NCI-H187 (cell line): Measurements from ENCODE around the gene B4GALNT3.

Experiments used
- DNase-seq, 2 experiments: peaks; one replicate each; lab custom pipeline; 2025; lab: John Stamatoyannopoulos, UW

B4GALNT3 gene

DNA sequence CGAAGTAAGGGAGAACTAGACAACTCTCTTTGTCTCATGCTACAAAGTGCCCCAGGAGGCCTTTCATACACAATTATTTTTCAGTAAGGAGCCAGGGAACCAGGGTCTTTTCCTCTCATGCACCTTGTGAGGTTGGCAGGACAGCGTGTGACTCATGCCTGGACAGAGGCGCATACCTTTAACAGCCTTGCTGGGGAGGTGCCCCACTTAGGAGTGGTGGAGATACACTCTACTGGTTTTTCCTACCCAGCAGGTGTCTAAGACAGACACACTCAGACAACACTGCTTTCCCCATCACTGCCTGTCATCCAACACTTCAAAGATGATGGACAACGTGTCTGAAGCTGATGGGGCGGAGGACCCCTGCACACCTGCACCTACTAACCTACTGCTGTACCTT is 49.1 kb downstream of the B4GALNT3 start:
- DNase-seq = peak; percentile 54 to 76

GRCh38 chr12:509500-509899 is 49.8 kb downstream of the B4GALNT3 start:
- DNase-seq = no peak

DNA sequence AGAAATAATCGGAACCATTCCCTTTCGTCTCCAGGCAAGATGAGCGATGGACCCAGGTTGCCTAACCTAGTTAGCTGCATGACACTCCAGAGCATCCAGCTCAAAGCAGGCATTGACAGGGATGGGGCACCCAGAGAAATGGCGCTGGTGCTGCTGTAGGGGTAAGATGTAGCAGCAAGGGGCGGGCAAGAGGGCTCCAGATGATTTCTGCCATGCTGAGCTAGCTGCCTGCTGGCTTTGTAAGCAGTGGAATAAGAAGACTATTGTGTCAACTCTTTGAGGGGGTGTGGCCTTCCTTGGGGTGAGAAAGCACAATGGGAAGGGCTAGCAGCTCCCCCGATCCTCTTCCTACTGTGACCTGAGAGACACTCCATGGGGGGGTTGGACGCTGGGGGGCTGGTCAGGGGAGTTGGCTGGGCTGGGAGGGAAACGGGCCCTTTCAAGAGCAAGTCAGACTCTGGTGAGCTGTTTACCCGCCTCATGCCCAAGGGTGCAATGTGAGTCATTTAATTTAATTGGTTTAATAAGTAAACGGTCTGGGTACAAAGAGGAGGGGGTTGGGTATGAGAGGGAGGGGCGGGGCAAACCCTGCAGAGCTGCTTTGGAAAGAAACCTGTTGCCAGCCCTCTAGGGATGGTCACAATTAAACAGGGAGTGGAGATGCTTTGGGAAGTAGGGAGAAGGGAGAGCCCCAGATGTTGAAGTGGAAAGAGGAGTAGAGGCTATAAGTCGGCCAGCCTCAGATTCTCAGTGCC is 50.5 kb downstream of the B4GALNT3 start:
- peak in 1 of 2 experiments; percentile 9 for DNase-seq

GRCh38 chr12:512933-513332 is 53.2 kb downstream of the B4GALNT3 start:
- no peak for DNase-seq

DNA sequence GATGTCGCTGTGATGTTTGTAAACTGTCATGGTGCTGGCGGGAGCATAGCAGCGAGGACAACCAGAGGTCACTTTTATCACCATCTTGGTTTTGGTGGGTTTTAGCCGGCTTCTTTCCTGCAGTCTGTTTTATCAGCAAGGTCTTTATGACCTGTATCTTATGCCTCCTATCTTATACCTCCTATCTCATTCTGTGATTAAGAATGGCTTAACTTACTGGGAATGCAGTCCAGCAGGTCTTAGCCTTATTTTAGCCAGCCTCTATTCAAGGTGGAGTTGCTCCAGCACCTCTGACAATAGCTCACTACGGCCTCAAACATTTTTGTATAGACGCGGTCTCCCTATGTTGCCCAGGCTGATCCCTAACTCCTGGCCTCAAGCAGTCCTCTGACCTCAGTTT is 53.7 kb downstream of the B4GALNT3 start:
- DNase-seq = no peak

- no peak for DNase-seq
Measured at GRCh38 chr12:517538-517937, 57.8 kb downstream of the B4GALNT3 start.

- DNase-seq = no peak
Measured at GRCh38 chr12:520119-520518, 60.4 kb downstream of the B4GALNT3 start.

GRCh38 chr12:522692-523378 is 63.1 kb downstream of the B4GALNT3 start:
- no peak for DNase-seq

- no peak for DNase-seq
Measured at GRCh38 chr12:524167-524951, 64.6 kb downstream of the B4GALNT3 start.

GRCh38 chr12:526089-526488 is 66.3 kb downstream of the B4GALNT3 start:
- no peak for DNase-seq

DNA sequence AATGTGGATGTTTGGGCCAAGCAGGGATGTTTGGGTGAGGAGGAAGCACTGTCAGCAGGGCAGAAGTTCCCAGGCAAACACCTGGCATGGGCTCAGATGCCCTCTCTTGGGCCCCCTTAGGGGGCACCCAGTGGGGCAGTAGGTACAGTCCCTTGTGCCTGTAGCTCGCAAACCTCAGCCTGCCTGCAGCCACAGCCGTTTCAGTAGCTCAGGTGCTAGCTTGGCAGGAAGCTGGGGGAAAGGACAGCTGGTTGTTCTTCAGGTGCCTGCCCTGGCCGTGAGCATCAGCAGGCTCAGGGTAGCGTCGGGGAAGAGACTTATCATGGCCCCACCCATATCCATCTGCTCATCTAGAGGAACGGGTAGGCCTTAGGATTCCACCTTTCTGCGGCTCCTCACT is 67.5 kb downstream of the B4GALNT3 start:
- DNase-seq = no peak

DNA sequence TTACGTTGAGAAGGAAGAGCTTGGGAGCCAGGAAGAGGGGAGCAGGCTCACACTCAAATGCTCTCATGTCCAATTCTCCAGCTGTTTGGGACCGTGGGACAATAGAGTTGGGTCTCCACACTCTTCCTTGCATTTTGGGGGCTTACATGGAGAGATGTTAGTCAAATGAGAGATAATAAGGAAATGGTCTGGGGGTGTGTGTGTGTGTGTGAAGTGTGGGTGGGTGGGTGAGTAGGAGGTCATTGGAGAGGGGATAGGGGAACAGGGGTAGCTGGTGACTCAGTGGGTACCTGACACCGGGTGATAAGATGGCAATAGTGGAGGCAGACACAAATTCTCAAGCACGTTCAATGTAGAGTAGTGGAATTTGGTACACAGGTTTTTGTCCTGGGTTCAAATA is 68.0 kb downstream of the B4GALNT3 start:
- no peak for DNase-seq

- DNase-seq = no peak
Measured at GRCh38 chr12:530308-530707, 70.6 kb downstream of the B4GALNT3 start.

DNA sequence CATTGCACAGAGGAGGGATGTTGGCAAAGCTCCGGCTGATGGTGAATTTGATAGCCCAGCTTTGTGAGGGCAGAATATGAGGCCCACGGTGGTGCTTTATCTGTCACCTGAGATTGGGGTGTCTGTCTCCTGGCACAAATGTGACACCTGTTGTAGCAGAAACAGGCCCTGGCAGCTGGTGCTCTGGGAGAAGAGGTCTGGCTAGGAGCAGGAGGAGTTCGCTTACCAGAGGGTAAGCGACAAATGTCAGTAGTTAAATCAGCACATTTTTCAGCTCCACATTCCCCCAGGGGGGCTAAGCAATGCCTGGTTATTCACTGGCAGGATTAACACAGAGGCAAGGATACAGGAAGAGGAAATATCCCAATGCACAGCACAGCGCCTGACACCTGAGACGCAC is 71.1 kb downstream of the B4GALNT3 start:
- no peak for DNase-seq

GRCh38 chr12:531951-532585 is 72.3 kb downstream of the B4GALNT3 start:
- DNase-seq = no peak

DNA sequence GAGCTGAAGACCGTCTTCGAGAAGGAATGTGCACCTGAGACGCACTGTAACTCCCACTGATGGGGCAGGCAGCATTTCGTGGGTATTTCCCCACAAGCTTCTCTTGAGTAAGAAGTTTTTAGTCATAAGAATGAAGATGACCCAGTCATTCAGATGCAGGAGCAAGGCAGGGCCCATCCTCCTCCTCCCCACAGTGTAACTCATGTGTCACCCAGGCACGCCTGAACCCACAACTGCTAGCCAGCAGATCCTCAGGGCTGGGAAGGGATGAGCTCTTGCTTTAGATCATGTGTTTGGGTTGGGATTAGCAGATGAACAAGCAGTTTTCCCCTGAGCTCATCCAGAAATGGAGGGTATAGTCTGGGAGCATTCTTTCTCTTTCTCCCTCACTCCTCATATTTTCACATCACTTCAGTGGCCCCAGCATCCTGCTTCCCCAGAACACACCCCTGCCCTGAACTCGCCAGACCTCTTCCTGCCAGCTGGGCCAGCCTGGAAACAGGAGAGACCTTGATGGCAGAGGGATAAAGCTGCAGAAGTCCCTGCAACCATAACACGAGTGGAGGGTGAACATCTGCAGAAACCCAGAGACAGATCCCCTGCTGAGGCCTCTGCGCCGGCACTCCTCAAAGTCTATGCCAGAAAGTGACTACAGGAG is 73.3 kb downstream of the B4GALNT3 start:
- DNase-seq = no peak

GRCh38 chr12:533718-534117 is 74.0 kb downstream of the B4GALNT3 start:
- DNase-seq = no peak

DNA sequence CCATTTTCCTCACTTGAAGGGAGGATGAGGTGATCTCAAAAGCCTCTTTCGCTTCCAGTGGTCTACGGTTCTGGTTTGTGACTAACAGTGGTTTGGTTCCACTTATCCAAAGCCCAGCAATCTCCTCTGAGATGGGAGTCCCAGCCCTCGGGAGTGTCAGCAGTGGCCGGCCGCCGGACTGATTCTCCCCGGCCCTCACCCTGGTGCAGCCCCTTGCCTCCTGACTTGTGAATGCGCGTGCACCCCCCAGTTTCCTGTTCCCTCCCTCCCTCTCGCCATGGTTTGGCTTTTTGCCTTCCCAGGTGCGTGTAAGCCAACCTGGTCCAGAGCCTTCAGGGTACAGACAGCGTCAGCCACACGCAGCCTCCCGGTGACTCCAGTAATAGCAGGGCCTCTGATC is 74.5 kb downstream of the B4GALNT3 start:
- no peak for DNase-seq

DNA sequence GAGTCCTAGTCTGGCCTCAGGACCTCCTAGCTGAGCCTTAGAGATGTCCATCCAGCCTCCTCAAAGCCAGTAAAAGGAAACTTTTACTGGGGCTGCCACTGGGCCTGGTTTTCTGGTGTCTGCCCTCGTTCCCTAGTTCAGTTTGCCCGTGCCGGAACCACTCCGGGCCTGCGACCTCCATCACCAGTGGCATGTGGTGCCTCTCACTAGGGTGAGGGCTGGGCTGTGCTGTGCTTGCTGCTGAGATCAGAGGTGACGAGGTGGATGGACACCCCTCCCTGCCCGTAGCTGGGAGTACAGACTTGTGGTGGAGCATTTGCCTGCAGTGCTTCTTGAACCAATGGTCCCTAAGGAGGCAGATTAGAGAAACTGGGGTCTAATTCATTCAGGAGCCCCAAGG is 75.7 kb downstream of the B4GALNT3 start:
- no peak for DNase-seq

DNA sequence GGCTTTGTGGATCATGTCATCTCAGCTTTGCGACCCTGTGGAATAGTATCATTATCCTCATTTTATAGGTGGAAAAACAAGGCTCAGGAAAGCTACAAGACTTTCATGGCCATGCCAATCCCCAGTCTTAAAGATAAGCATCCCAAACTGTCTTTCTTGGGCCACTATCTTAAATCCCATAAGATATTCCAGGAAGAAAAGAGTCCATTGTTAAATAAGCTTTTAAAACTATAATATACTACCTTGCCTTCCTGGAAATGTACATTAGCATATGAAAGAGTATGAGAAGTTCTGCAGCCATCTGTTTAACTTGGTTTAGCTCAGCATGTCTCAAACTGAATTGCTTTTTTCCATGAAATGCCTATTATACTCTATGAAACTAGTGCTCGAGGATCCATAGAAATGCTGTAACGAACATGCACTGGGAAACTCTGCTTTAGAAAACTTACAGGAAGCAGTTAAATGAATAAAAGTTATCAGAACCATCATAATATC is 77.1 kb downstream of the B4GALNT3 start:
- DNase-seq = no peak

GRCh38 chr12:537772-538171 is 78.0 kb downstream of the B4GALNT3 start:
- DNase-seq = peak in 1 of 2 experiments; percentile 8
